Measurements from ENCODE around the gene USP21. TPM values are rescaled to one million over a fixed set of nuclear protein-coding genes. Genes with fewer than 3 reads are reported as not detected.

USP21 gene
- total and polyA plus RNA-seq, 2 donors (not counting 3 experiments of a cell fraction or from before 2014, with no cell fraction given), result 19.7 to 29.2 TPM

- H3K4me1 ChIP-seq (ENCODE audit: control insufficient read depth, extremely low read depth, insufficient read depth, low read length), result peaks cover 16% of the 10 kb centered on the region
- H3K4me3 ChIP-seq (replicated peaks in 1 of 3; ENCODE audit: insufficient read depth in 1 of 3, low read depth in 1 of 3, low read length in 3 of 3), result no peak overlapping the region
- H4K20me1 ChIP-seq (replicated peaks; ENCODE audit: control insufficient read depth, extremely low read depth, insufficient read depth, low read length), result no peaks in the 10 kb centered on the region
- no TSS peak for BruUV-seq (replicated peaks)
- peaks cover 2 to 14% of the 10 kb centered on the region in 2 experiments for H3K36me3 ChIP-seq (ENCODE audit: control insufficient read depth in 2 of 2, extremely low read depth in 1 of 2, insufficient read depth in 2 of 2, low read length in 2 of 2)
- no peak overlapping the region for H3K27ac ChIP-seq (ENCODE audit: insufficient read depth, low read depth, low read length)
- no peak for TF ChIP-seq EZH2 (IDR thresholded peaks at IDR 0.05; ENCODE audit: borderline replicate concordance, low read depth, low read length, severe bottlenecking)
- no peak for TF ChIP-seq JUN (IDR thresholded peaks at IDR 0.05; ENCODE audit: borderline replicate concordance, insufficient read depth, insufficient read length, low read depth)
- TF ChIP-seq MYC (IDR thresholded peaks at IDR 0.05; ENCODE audit: low read depth, low read length), result no peak
- TF ChIP-seq POLR2AphosphoS5 (IDR thresholded peaks at IDR 0.05; ENCODE audit: insufficient read depth, low read depth, low read length), result no peak
- TF ChIP-seq GATA2 (IDR thresholded peaks at IDR 0.05; ENCODE audit: insufficient read depth, insufficient read length, low read depth, low read length), result no peak
- no peak for TF ChIP-seq MAX (IDR thresholded peaks at IDR 0.05; ENCODE audit: insufficient read depth, insufficient read length)
- TF ChIP-seq POLR2A (IDR thresholded peaks at IDR 0.05; ENCODE audit: low read depth, low read length), result no peak
- no peak for TF ChIP-seq FOS (IDR thresholded peaks at IDR 0.05; ENCODE audit: borderline replicate concordance, insufficient read depth, low read length)
- TF ChIP-seq CTCF (IDR thresholded peaks at IDR 0.05; ENCODE audit: extremely low read depth in 1 of 2, insufficient read depth in 1 of 2, low read depth in 1 of 2, low read length in 2 of 2), result no peak
- H3K9ac ChIP-seq (replicated peaks; ENCODE audit: extremely low read depth, insufficient read depth, low read length), result no peak overlapping the region
- H3K4me2 ChIP-seq (ENCODE audit: insufficient read depth, low read length), result no peak overlapping the region
- DNase-seq (ENCODE audit: low read depth, low spot score) (no peak), FAIRE-seq (no peak)
- H3K79me2 ChIP-seq (ENCODE audit: control insufficient read depth, insufficient read depth, low read length), result peaks cover 7% of the 10 kb centered on the region
- CTCF ChIA-PET, result interaction anchor here (1.0 kb wide), 1 partner anchor 9 kb away, joined by 3 read pairs; no protein-coding TSS in a partner anchor
- dilution Hi-C loops (cut with MboI; ENCODE audit: extremely low pct_ligation_motif_present, low sequenced_read_pairs), result no loop called here
- intact Hi-C loops (cut with micrococcal nuclease), result no loop called here
- H3K27me3 ChIP-seq (ENCODE audit: control insufficient read depth in 2 of 2, insufficient read depth in 2 of 2, low read length in 2 of 2), result no peaks in the 10 kb centered on the region
- no peak overlapping the region for H2AFZ ChIP-seq (ENCODE audit: low read depth, low read length)
- POLR2A ChIA-PET, result no interaction called here
- no peaks in the 10 kb centered on the region for H3K9me1 ChIP-seq (replicated peaks; ENCODE audit: control insufficient read depth, extremely low read depth, insufficient read depth, low read length)
- H3K9me3 ChIP-seq (replicated peaks; ENCODE audit: control insufficient read depth, insufficient read depth, low read length), result no peaks in the 10 kb centered on the region
Observed at GRCh38 chr1:161161652-161162051, 2.4 kb downstream of the USP21 start.

Measured in endothelial cell of umbilical vein (primary cell).